Neural progenitor cell (in vitro differentiated cells): ENCODE measurements around the gene SLC41A3.

Experiments used
- CTCF ChIP-seq: fragments of 200-600 bp; sonication (generic); IDR thresholded peaks from 2 replicates; pipeline ENCODE4 v1.5.1; 2017; ENCODE audit warnings: antibody characterized with exemption, mild to moderate bottlenecking
- EZH2 ChIP-seq: fragments of 200-600 bp; sonication (generic); IDR thresholded peaks from 2 replicates; pipeline ENCODE4 v1.6.1; 2017; ENCODE audit warnings: antibody characterized with exemption, mild to moderate bottlenecking, moderate library complexity
- EZH2phosphoT487 ChIP-seq: fragments of 200-600 bp; sonication (generic); IDR thresholded peaks from 2 replicates; pipeline ENCODE4 v1.6.1; 2017; ENCODE audit warnings: antibody characterized with exemption

DNA sequence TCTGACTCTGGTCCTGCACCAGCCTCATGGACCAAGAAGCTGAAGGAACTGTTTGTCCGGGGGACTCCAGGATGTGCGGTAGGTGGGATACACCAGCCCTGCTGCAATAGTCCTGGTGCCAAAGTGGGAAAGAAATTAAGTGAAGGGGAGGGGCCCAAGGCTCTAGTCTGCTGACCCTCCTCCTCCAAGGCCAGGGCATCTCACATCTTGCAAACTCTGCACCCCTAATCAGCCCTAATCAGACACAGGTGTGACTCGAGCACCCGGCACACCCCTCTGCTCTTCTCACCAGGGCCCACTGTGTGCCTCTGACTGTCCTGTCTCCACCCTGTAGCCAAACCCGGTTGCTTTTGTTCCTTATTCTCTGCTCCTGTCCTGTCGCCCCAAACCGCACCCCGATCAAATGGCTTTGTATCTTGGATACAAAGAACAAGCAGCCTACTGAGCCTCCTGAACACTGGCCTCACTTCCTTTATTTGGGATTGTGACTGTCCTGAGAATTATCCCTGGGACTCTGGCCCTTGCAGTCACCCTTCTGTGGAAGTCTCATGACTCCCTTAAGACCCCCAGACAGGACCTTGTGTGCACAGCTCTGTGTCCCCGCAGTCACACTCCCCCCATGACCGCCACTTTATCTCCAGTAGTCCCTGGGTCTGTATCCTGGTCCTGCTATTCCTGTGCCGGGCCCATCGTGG is 26.7 kb upstream of the SLC41A3 start:
- no peak for TF ChIP-seq CTCF
- TF ChIP-seq EZH2phosphoT487, result no peak
- no peak for TF ChIP-seq EZH2
